H1 (cell line): ENCODE measurements around the gene MEDAG. TPM values are rescaled to one million over a fixed set of nuclear protein-coding genes. Genes with fewer than 3 reads are reported as not detected.

ENCODE experiments used
- CTCF ChIA-PET: fragments of 300-600 bp; sonication (Branson Sonifier 250); formaldehyde crosslinking; loops from one replicate; lab custom pipeline; 2021; ENCODE audit not compliant: partially characterized antibody; lab: Charles Lee
- POLR2A ChIA-PET: fragments of 300-600 bp; sonication (Branson Sonifier 250); formaldehyde crosslinking; loops from one replicate; lab custom pipeline; 2021; ENCODE audit warnings: inconsistent platforms; ENCODE audit not compliant: partially characterized antibody; lab: Charles Lee
- DNase-seq, 2 experiments: peaks; one replicate each; pipeline versions ENCODE4 v3.0.0 to v3.0.0-alpha.2; 2010 to 2022; ENCODE audit warnings: low spot score in 2 of 2, low read depth in 1 of 2, mixed read lengths in 1 of 2
- FAIRE-seq: peaks from 2 replicates; lab custom pipeline; 2011; peaks lifted over from hg19 to GRCh38; lab: Jason Lieb, UNC
- H2AFZ ChIP-seq: 2 replicates; pipeline ENCODE4 v1.8.1; 2012; ENCODE audit warnings: low read length, inconsistent platforms
- H2AK5ac ChIP-seq: 2 replicates; pipeline ENCODE4 v1.6.1; 2013; ENCODE audit warnings: low read depth, low read length
- H2BK120ac ChIP-seq: replicated peaks from 2 replicates; pipeline ENCODE3; 2013; ENCODE audit warnings: low read depth, low read length, inconsistent platforms
- H2BK12ac ChIP-seq: 2 replicates; pipeline ENCODE4 v1.6.1; 2013; ENCODE audit warnings: low read depth, low read length
- H2BK15ac ChIP-seq: 2 replicates; pipeline ENCODE4 v1.6.1; 2013; ENCODE audit warnings: low read length
- H2BK20ac ChIP-seq: 2 replicates; pipeline ENCODE4 v1.6.1; 2013; ENCODE audit warnings: low read length
- H2BK5ac ChIP-seq: 2 replicates; pipeline ENCODE4 v1.6.1; 2013; ENCODE audit warnings: low read depth, low read length
- H3K14ac ChIP-seq: 2 replicates; pipeline ENCODE4 v1.6.1; 2013; ENCODE audit warnings: inconsistent platforms; ENCODE audit not compliant: insufficient read length
- H3K18ac ChIP-seq: 2 replicates; pipeline ENCODE4 v1.6.1; 2013; ENCODE audit warnings: low read length; ENCODE audit errors: extremely low read depth
- H3K23ac ChIP-seq: 2 replicates; pipeline ENCODE4 v1.6.1; 2013; ENCODE audit warnings: inconsistent platforms; ENCODE audit not compliant: insufficient read length
- H3K23me2 ChIP-seq: 2 replicates; pipeline ENCODE4 v1.6.1; 2013; ENCODE audit warnings: low read depth, low read length
- H3K27ac ChIP-seq: 2 replicates; pipeline ENCODE4 v1.6.1; 2011; ENCODE audit warnings: low read depth, low read length, inconsistent platforms
- H3K27me3 ChIP-seq, 4 experiments: replicated peaks in 1 of 4; 1 replicate in 1 of 4; 2 replicates in 3 of 4; pipeline versions ENCODE4 v1.6.1 to v1.8.1; 2011 to 2013; ENCODE audit warnings: low read length in 3 of 4, mild to moderate bottlenecking in 3 of 4, inconsistent platforms in 2 of 4, mixed read lengths in 2 of 4, moderate library complexity in 1 of 4; ENCODE audit not compliant: control insufficient read depth in 3 of 4, insufficient read depth in 3 of 4; ENCODE audit errors: extremely low read depth in 1 of 4
- H3K36me3 ChIP-seq, 4 experiments: 2 replicates each; pipeline versions ENCODE4 v1.6.1 to v1.8.1; 2011 to 2013; ENCODE audit warnings: mild to moderate bottlenecking in 4 of 4, low read length in 3 of 4, moderate library complexity in 2 of 4, control low read depth in 1 of 4, inconsistent platforms in 1 of 4; ENCODE audit not compliant: insufficient read depth in 4 of 4, control insufficient read depth in 2 of 4
- H3K4ac ChIP-seq: replicated peaks from 2 replicates; pipeline ENCODE3; 2013; ENCODE audit warnings: low read length, low read depth, mixed read lengths, inconsistent platforms; ENCODE audit not compliant: insufficient read length
- H3K4me1 ChIP-seq, 4 experiments: replicated peaks in 1 of 4; 1 replicate in 1 of 4; 2 replicates in 3 of 4; pipeline versions ENCODE4 v1.6.1 to v1.8.1; 2011 to 2013; ENCODE audit warnings: low read length in 3 of 4, inconsistent platforms in 2 of 4, mixed read lengths in 1 of 4; ENCODE audit not compliant: insufficient read depth in 4 of 4, control insufficient read depth in 3 of 4
- H3K4me2 ChIP-seq, 2 experiments: 2 replicates each; pipeline versions ENCODE4 v1.6.1 to v1.8.1; 2011 to 2013; ENCODE audit warnings: low read depth in 2 of 2, low read length in 2 of 2, control low read depth in 1 of 2, inconsistent platforms in 1 of 2, mild to moderate bottlenecking in 1 of 2; ENCODE audit not compliant: insufficient read depth in 1 of 2
- H3K4me3 ChIP-seq, 4 experiments: fragments of 200-600, 300-600 bp in 1 of 4; sonication (generic), shearing (Covaris generic), sonication (Bioruptor Twin) in 1 of 4; 2 replicates each; pipeline versions ENCODE4 v1.5.1 to v1.8.1; 2011 to 2016; ENCODE audit warnings: low read length in 4 of 4, low read depth in 3 of 4, control low read depth in 2 of 4, inconsistent platforms in 2 of 4, mild to moderate bottlenecking in 2 of 4, mixed read lengths in 1 of 4, moderate library complexity in 1 of 4; ENCODE audit not compliant: insufficient read depth in 2 of 4; ENCODE audit errors: extremely low read depth in 1 of 4
- H3K56ac ChIP-seq: replicated peaks from 2 replicates; pipeline ENCODE3; 2013; ENCODE audit warnings: low read depth, mild to moderate bottlenecking, mixed read lengths, low read length, inconsistent platforms; ENCODE audit not compliant: insufficient read length
- H3K79me1 ChIP-seq: 2 replicates; pipeline ENCODE4 v1.6.1; 2013; ENCODE audit warnings: low read depth, low read length, control low read depth
- H3K79me2 ChIP-seq, 2 experiments: 2 replicates each; pipeline versions ENCODE4 v1.6.1 to v1.8.1; 2012 to 2013; ENCODE audit warnings: low read length in 2 of 2, mild to moderate bottlenecking in 2 of 2, inconsistent platforms in 1 of 2; ENCODE audit not compliant: insufficient read depth in 2 of 2, control insufficient read depth in 1 of 2
- H3K9ac ChIP-seq, 4 experiments: replicated peaks in 1 of 4; 1 replicate in 1 of 4; 2 replicates in 3 of 4; pipeline versions ENCODE4 v1.6.1 to v1.8.1; 2011 to 2013; ENCODE audit warnings: low read depth in 3 of 4, low read length in 3 of 4, control low read depth in 2 of 4, mild to moderate bottlenecking in 2 of 4, moderate library complexity in 2 of 4, inconsistent platforms in 1 of 4; ENCODE audit errors: extremely low read depth in 1 of 4
- H3K9me3 ChIP-seq, 2 experiments: 2 replicates each; pipeline versions ENCODE4 v1.6.1 to v1.8.1; 2012 to 2013; ENCODE audit warnings: mild to moderate bottlenecking in 2 of 2, moderate library complexity in 2 of 2, control low read depth in 1 of 2, inconsistent platforms in 1 of 2, low read depth in 1 of 2, low read length in 1 of 2, mixed read lengths in 1 of 2; ENCODE audit not compliant: insufficient read depth in 2 of 2
- H4K20me1 ChIP-seq, 2 experiments: replicated peaks in 1 of 2; 2 replicates each; pipeline versions ENCODE3 to v1.8.1; 2011 to 2013; ENCODE audit warnings: inconsistent platforms in 2 of 2, low read length in 2 of 2, mild to moderate bottlenecking in 1 of 2; ENCODE audit not compliant: insufficient read depth in 2 of 2, control insufficient read depth in 1 of 2
- H4K5ac ChIP-seq: 2 replicates; pipeline ENCODE4 v1.6.1; 2013; ENCODE audit warnings: low read length, low read depth, mixed read lengths, inconsistent platforms; ENCODE audit not compliant: insufficient read length
- H4K8ac ChIP-seq: 2 replicates; pipeline ENCODE4 v1.8.0; 2013; ENCODE audit warnings: mild to moderate bottlenecking, moderate library complexity, low read length, inconsistent platforms; ENCODE audit not compliant: insufficient read depth; ENCODE audit errors: extremely low read depth
- H4K91ac ChIP-seq: replicated peaks from 2 replicates; pipeline ENCODE3; 2013; ENCODE audit warnings: low read length, mixed read lengths, inconsistent platforms; ENCODE audit not compliant: insufficient read length
- PHF8 ChIP-seq: fragments of 200-600 bp; sonication (generic); conservative IDR thresholded peaks from 2 replicates; pipeline ENCODE4 v1.7.1; 2012; ENCODE audit warnings: low read depth, mild to moderate bottlenecking, inconsistent platforms, low read length, moderate library complexity
- WGBS, 2 experiments: shearing (Covaris generic) in 1 of 2; methylation state at CpG; one replicate each; pipeline versions ENCODE4 v1.1.6 to v1.1.7; 2013 to 2015; ENCODE audit warnings: low lambda C conversion rate in 2 of 2, mixed read lengths in 2 of 2, inconsistent platforms in 1 of 2, low coverage in 1 of 2, missing lambda C conversion rate in 1 of 2; ENCODE audit not compliant: insufficient replicate concordance in 2 of 2, insufficient coverage in 1 of 2, insufficient read length in 1 of 2; ENCODE audit errors: extremely low coverage in 1 of 2, missing lambda C conversion rate in 1 of 2; 5-methylcytosine and 5-hydroxymethylcytosine counted together
- polyA plus RNA-seq, 7 experiments: library from polyadenylated mRNA; depleted of rRNA in 3 of 7; stranded (reverse) in 5 of 7; unstranded in 2 of 7; fragments of >200 nt in 5 of 7; fragments of 200-250 nt in 2 of 7; gene quantifications; 1 replicate in 5 of 7; 2 replicates in 1 of 7; 4 replicates in 1 of 7; pipeline versions ENCODE4 v1.2.1 to v1.2.3, GENCODE V29; 2011 to 2013; ENCODE audit warnings: missing spikeins in 2 of 7, mixed read lengths in 2 of 7
- total RNA-seq: library from RNA; stranded (reverse); fragmentation: NEBNext Ultra II Directional; extraction: Animal tissue kit (Norgen Biotek cat#: 25700); gene quantifications from 2 replicates; pipeline ENCODE4 v1.2.1, GENCODE V29; 2021

MEDAG gene
- total and polyA plus RNA-seq, 2 of the 8 experiments (the other 6 are each of a cell fraction or from before 2014, with no cell fraction given), result 2.1 to 3.1 TPM

- Histone ChIP-seq H2BK5ac (no peak overlapping the region), H3K27me3 (no peaks in the 10 kb centered on the region), H3K36me3 (no peaks in the 10 kb centered on the region), H3K56ac (no peak overlapping the region), H3K23me2 (no peaks in the 10 kb centered on the region), H3K9ac (no peak overlapping the region), H2AFZ (no peak overlapping the region), H3K27ac (no peak overlapping the region), H3K18ac (no peak overlapping the region), H3K4ac (no peak overlapping the region), H2BK12ac (no peak overlapping the region), H3K14ac (no peak overlapping the region), H3K23ac (no peak overlapping the region), H2AK5ac (no peak overlapping the region), H2BK20ac (no peak overlapping the region), H3K4me2 (no peak overlapping the region), H3K79me1 (no peaks in the 10 kb centered on the region), H4K91ac (no peak overlapping the region), H4K8ac (no peak overlapping the region), H3K79me2 (no peaks in the 10 kb centered on the region), H3K4me1 (no peaks in the 10 kb centered on the region), H3K9me3 (no peaks in the 10 kb centered on the region), H2BK15ac (no peak overlapping the region), H2BK120ac (no peak overlapping the region), H4K5ac (no peak overlapping the region), H4K20me1 (no peaks in the 10 kb centered on the region), H3K4me3 (no peak overlapping the region)
- ChIA-PET POLR2A (no interaction called here), CTCF (interaction anchor here (0.9 kb wide), 1 partner anchor 119 kb away, joined by 3 read pairs; no protein-coding TSS in a partner anchor)
- DNase-seq (no peak), FAIRE-seq (no peak)
- 91% methylated on average over 1 of the region's 1 CpG; no CpG with 5 or more reads in 1 of the 2 experiments for WGBS, 2 experiments
- no peak for TF ChIP-seq PHF8
Measured at GRCh38 chr13:30925429-30925828, 19.4 kb downstream of the MEDAG start.
